Fibroblast of lung (primary cell): ENCODE data around the gene GLOD5. TPM values are rescaled to one million over a fixed set of nuclear protein-coding genes. Genes with fewer than 3 reads are reported as not detected.

Experiments used
- DNase-seq, 2 donors: peaks; one replicate each; pipeline versions ENCODE4 v3.0.0 to v3.0.0-alpha.2; 2010; ENCODE audit warnings: low read depth in 2 of 2
- H2AFZ ChIP-seq: 2 replicates; pipeline ENCODE4 v1.5.1; 2012; ENCODE audit warnings: low read length, control low read depth, inconsistent platforms
- H3K27ac ChIP-seq: 2 replicates; pipeline ENCODE4 v1.5.1; 2011; ENCODE audit warnings: low read length, control low read depth; ENCODE audit not compliant: insufficient read depth
- H3K27me3 ChIP-seq: 2 replicates; pipeline ENCODE4 v1.5.1; 2011; ENCODE audit warnings: mild to moderate bottlenecking, low read length; ENCODE audit not compliant: control insufficient read depth, insufficient read depth
- H3K36me3 ChIP-seq: 2 replicates; pipeline ENCODE4 v1.5.1; 2011; ENCODE audit warnings: low read length; ENCODE audit not compliant: control insufficient read depth, insufficient read depth
- H3K4me1 ChIP-seq: 2 replicates; pipeline ENCODE4 v1.5.1; 2011; ENCODE audit warnings: low read length; ENCODE audit not compliant: control insufficient read depth, insufficient read depth; ENCODE audit errors: extremely low read depth
- H3K4me2 ChIP-seq: 2 replicates; pipeline ENCODE4 v1.5.1; 2011; ENCODE audit warnings: low read length, control low read depth; ENCODE audit not compliant: insufficient read depth; ENCODE audit errors: extremely low read depth
- H3K4me3 ChIP-seq, 4 experiments: fragments of 200-600 bp in 1 of 4; sonication (generic) in 1 of 4; replicated peaks in 1 of 4; 2 replicates each; pipeline ENCODE4 v1.5.1; 2011 to 2016; ENCODE audit warnings: low read length in 4 of 4, low read depth in 3 of 4, mild to moderate bottlenecking in 3 of 4, control low read depth in 2 of 4, inconsistent platforms in 1 of 4, mixed read lengths in 1 of 4; ENCODE audit not compliant: insufficient read depth in 1 of 4; ENCODE audit errors: control extremely low read depth in 1 of 4
- H3K79me2 ChIP-seq: 2 replicates; pipeline ENCODE4 v1.5.1; 2012; ENCODE audit warnings: mild to moderate bottlenecking, low read length, inconsistent platforms; ENCODE audit not compliant: control insufficient read depth, insufficient read depth
- H3K9ac ChIP-seq: 2 replicates; pipeline ENCODE4 v1.5.1; 2011; ENCODE audit warnings: mild to moderate bottlenecking, low read length, control low read depth; ENCODE audit not compliant: insufficient read depth
- H3K9me3 ChIP-seq: 2 replicates; pipeline ENCODE4 v1.5.1; 2012; ENCODE audit warnings: low read depth, low read length; ENCODE audit not compliant: control insufficient read depth, insufficient read depth
- H4K20me1 ChIP-seq: 2 replicates; pipeline ENCODE4 v1.5.1; 2011; ENCODE audit warnings: low read length; ENCODE audit not compliant: control insufficient read depth, insufficient read depth; ENCODE audit errors: extremely low read depth
- EZH2 ChIP-seq: IDR thresholded peaks from 2 replicates; pipeline ENCODE4 v1.5.1; 2012; ENCODE audit warnings: low read length, control low read depth, mild to moderate bottlenecking; ENCODE audit errors: missing control alignments
- polyA plus RNA-seq, 2 donors: library from polyadenylated mRNA; depleted of rRNA in 1 of 2; stranded (reverse) in 1 of 2; unstranded in 1 of 2; fragments of >200 nt; gene quantifications; 2 replicates each; pipeline ENCODE4 v1.2.1, GENCODE V29; 2011 to 2012; ENCODE audit warnings: missing spikeins in 1 of 2
- total RNA-seq: library from RNA; depleted of rRNA; stranded (reverse); fragments of >200 nt; gene quantifications from 2 replicates; pipeline ENCODE4 v1.2.1, GENCODE V29; 2014
- TF ChIP-seq, protein P1 (sequence below), 2 donors: IDR thresholded peaks in 1 of 2; conservative IDR thresholded peaks in 1 of 2; 1 replicate in 1 of 2; 2 replicates in 1 of 2; pipeline ENCODE4 v1.5.1; 2011 to 2012; ENCODE audit warnings: low read length in 2 of 2, control low read depth in 1 of 2, inconsistent platforms in 1 of 2, low read depth in 1 of 2, mild to moderate bottlenecking in 1 of 2

Gene GLOD5
- total and polyA plus RNA-seq, 2 donors (not counting 1 experiment from before 2014, with no cell fraction given) = not detected

- no peak overlapping the region for H3K4me3 ChIP-seq
- no peak overlapping the region for H2AFZ ChIP-seq
- no peaks in the 10 kb centered on the region for H3K36me3 ChIP-seq
- H3K9me3 ChIP-seq = no peaks in the 10 kb centered on the region
- no peaks in the 10 kb centered on the region for H3K27me3 ChIP-seq
- TF ChIP-seq EZH2 = no peak
- TF ChIP-seq, protein P1, sequence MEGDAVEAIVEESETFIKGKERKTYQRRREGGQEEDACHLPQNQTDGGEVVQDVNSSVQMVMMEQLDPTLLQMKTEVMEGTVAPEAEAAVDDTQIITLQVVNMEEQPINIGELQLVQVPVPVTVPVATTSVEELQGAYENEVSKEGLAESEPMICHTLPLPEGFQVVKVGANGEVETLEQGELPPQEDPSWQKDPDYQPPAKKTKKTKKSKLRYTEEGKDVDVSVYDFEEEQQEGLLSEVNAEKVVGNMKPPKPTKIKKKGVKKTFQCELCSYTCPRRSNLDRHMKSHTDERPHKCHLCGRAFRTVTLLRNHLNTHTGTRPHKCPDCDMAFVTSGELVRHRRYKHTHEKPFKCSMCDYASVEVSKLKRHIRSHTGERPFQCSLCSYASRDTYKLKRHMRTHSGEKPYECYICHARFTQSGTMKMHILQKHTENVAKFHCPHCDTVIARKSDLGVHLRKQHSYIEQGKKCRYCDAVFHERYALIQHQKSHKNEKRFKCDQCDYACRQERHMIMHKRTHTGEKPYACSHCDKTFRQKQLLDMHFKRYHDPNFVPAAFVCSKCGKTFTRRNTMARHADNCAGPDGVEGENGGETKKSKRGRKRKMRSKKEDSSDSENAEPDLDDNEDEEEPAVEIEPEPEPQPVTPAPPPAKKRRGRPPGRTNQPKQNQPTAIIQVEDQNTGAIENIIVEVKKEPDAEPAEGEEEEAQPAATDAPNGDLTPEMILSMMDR (conservative IDR thresholded peaks at IDR 0.05 in 1 of 2, IDR thresholded peaks at IDR 0.05 in 1 of 2; ENCODE audit: low read depth in 1 of 2, low read length in 2 of 2) = no peak
- no peak overlapping the region for H3K4me2 ChIP-seq
- no peak for DNase-seq
- no peaks in the 10 kb centered on the region for H4K20me1 ChIP-seq
- no peak overlapping the region for H3K27ac ChIP-seq
- no peaks in the 10 kb centered on the region for H3K79me2 ChIP-seq
- H3K4me1 ChIP-seq = no peaks in the 10 kb centered on the region
- H3K9ac ChIP-seq = no peak overlapping the region
Measured at GRCh38 chrX:48719958-48720357, 41.6 kb upstream of the GLOD5 start.

GRCh38 chrX:48720577-48721250, 40.8 kb upstream of the GLOD5 start:
- H2AFZ ChIP-seq = no peak overlapping the region
- no peaks in the 10 kb centered on the region for H3K4me1 ChIP-seq
- no peaks in the 10 kb centered on the region for H3K9me3 ChIP-seq
- H3K79me2 ChIP-seq = no peaks in the 10 kb centered on the region
- no peak overlapping the region for H3K4me2 ChIP-seq
- no peak overlapping the region for H3K4me3 ChIP-seq
- no peak overlapping the region for H3K9ac ChIP-seq
- no peaks in the 10 kb centered on the region for H3K36me3 ChIP-seq
- H3K27ac ChIP-seq = no peak overlapping the region
- H3K27me3 ChIP-seq = no peaks in the 10 kb centered on the region
- H4K20me1 ChIP-seq = no peaks in the 10 kb centered on the region
- TF ChIP-seq, protein P1 (conservative IDR thresholded peaks at IDR 0.05 in 1 of 2, IDR thresholded peaks at IDR 0.05 in 1 of 2; ENCODE audit: low read depth in 1 of 2, low read length in 2 of 2) = no peak
- no peak for TF ChIP-seq EZH2
- no peak for DNase-seq

GRCh38 chrX:48721916-48722315, 39.6 kb upstream of the GLOD5 start:
- Histone ChIP-seq H3K9me3 (no peaks in the 10 kb centered on the region), H3K9ac (no peak overlapping the region), H3K27me3 (no peaks in the 10 kb centered on the region), H3K4me3 (no peak overlapping the region), H3K27ac (no peak overlapping the region), H3K79me2 (no peaks in the 10 kb centered on the region), H3K4me2 (no peak overlapping the region), H4K20me1 (no peaks in the 10 kb centered on the region), H3K4me1 (no peaks in the 10 kb centered on the region), H2AFZ (no peak overlapping the region), H3K36me3 (no peaks in the 10 kb centered on the region)
- TF ChIP-seq, protein P1 (conservative IDR thresholded peaks at IDR 0.05 in 1 of 2, IDR thresholded peaks at IDR 0.05 in 1 of 2; ENCODE audit: low read depth in 1 of 2, low read length in 2 of 2) = no peak
- no peak for TF ChIP-seq EZH2
- DNase-seq = no peak
